A673 (cell line): ENCODE results near the gene ENO4. TPM values are rescaled to one million over a fixed set of nuclear protein-coding genes. Genes with fewer than 3 reads are reported as not detected.

Experiments used
- Bru-seq: library from RNA; stranded (reverse); fragments of 400-500 nt; gene quantifications from one replicate; lab custom pipeline; 2021; lab: Mats Ljungman, UMichigan
- BruChase-seq, 2 experiments: library from RNA; stranded (reverse); fragments of 400-500 nt; gene quantifications; one replicate each; lab custom pipeline; 2021; lab: Mats Ljungman, UMichigan
- BruUV-seq: library from RNA; stranded (reverse); fragments of 400-500 nt; replicated peaks from 2 replicates; lab custom pipeline; 2021; lab: Mats Ljungman, UMichigan
- CTCF ChIA-PET: fragments of 300-600 bp; sonication (Branson Sonifier 250); formaldehyde crosslinking; loops from one replicate; lab custom pipeline; 2022; ENCODE audit warnings: antibody characterized with exemption; lab: Charles Lee
- POLR2A ChIA-PET: fragments of 300-600 bp; sonication (Branson Sonifier 250); formaldehyde crosslinking; loops from one replicate; lab custom pipeline; 2022; ENCODE audit warnings: antibody characterized with exemption; ENCODE audit not compliant: low non-redundant PET; lab: Charles Lee
- DNase-seq: peaks from one replicate; pipeline ENCODE4 v3.0.0-alpha.2; 2015; ENCODE audit warnings: low spot score
- H3K27ac ChIP-seq: fragments of 200-600 bp; sonication (generic); 2 replicates; pipeline ENCODE4 v1.5.1; 2016; ENCODE audit warnings: mixed run types, low read depth, mild to moderate bottlenecking, mixed read lengths, antibody characterized with exemption, low read length; ENCODE audit not compliant: poor library complexity, severe bottlenecking
- H3K27me3 ChIP-seq: fragments of 200-600 bp; sonication (generic); replicated peaks from 2 replicates; pipeline ENCODE4 v1.6.1; 2017; ENCODE audit warnings: mixed run types, low read depth, mild to moderate bottlenecking, mixed read lengths, antibody characterized with exemption, low read length; ENCODE audit not compliant: insufficient read depth, poor library complexity
- H3K36me3 ChIP-seq: fragments of 200-600 bp; sonication (generic); 2 replicates; pipeline ENCODE4 v1.6.1; 2016; ENCODE audit warnings: mixed run types, mild to moderate bottlenecking, mixed read lengths, antibody characterized with exemption, low read length; ENCODE audit not compliant: insufficient read depth, poor library complexity, severe bottlenecking
- H3K4me1 ChIP-seq: fragments of 200-600 bp; sonication (generic); 2 replicates; pipeline ENCODE4 v1.6.1; 2017; ENCODE audit warnings: mixed run types, mild to moderate bottlenecking, mixed read lengths, antibody characterized with exemption, low read length; ENCODE audit not compliant: insufficient read depth, poor library complexity, severe bottlenecking
- H3K4me3 ChIP-seq: fragments of 200-600 bp; sonication (generic); 2 replicates; pipeline ENCODE4 v1.5.1; 2016; ENCODE audit warnings: low read depth, mixed run types, mild to moderate bottlenecking, mixed read lengths, low read length; ENCODE audit not compliant: poor library complexity, severe bottlenecking
- H3K9me3 ChIP-seq: fragments of 200-600 bp; sonication (generic); 2 replicates; pipeline ENCODE4 v1.6.1; 2016; ENCODE audit warnings: mixed run types, low read depth, mild to moderate bottlenecking, mixed read lengths, antibody characterized with exemption, low read length; ENCODE audit not compliant: poor library complexity, severe bottlenecking
- CTCF ChIP-seq: fragments of 300-800, 200-600 bp; sonication (generic); conservative IDR thresholded peaks from 2 replicates; pipeline ENCODE4 v1.5.1; 2017; ENCODE audit warnings: low read depth, mild to moderate bottlenecking, antibody characterized with exemption, low read length, moderate library complexity, mixed read lengths
- EZH2 ChIP-seq: fragments of 200-600 bp; sonication (generic); IDR thresholded peaks from 2 replicates; pipeline ENCODE4 v1.6.1; 2017; ENCODE audit warnings: borderline replicate concordance, low read depth, mild to moderate bottlenecking, mixed read lengths, antibody characterized with exemption, low read length; ENCODE audit not compliant: poor library complexity, severe bottlenecking
- intact Hi-C: fragments of 100-400 bp; cut with micrococcal nuclease; formaldehyde crosslinking; loops from one replicate; pipeline ENCODE4 v1.10.0; 2022; ENCODE audit not compliant: unreplicated experiment
- long read RNA-seq: library from polyadenylated mRNA; stranded (forward); transcript quantifications from one replicate; pipeline ENCODE4 v2.0.0, GENCODE V29; 2022
- total RNA-seq: library from RNA; stranded (reverse); gene quantifications from 2 replicates; pipeline ENCODE4 v1.2.3, GENCODE V29; 2021

Gene ENO4
- total RNA-seq (0.28 TPM in 2 replicates), Bru-seq, nascent RNA (percentile 27 among the genes with signal in this experiment), BruChase-seq, experiment 1, labeled RNA remaining after a 2-hour chase (percentile 26 among the genes with signal in this experiment), BruChase-seq, experiment 2, labeled RNA remaining after a 6-hour chase (percentile 19 among the genes with signal in this experiment)
- long read RNA-seq, partial matches to known transcripts, result 0 of 9 reads
- long read RNA-seq, other reads (novel, unspliced or antisense), result 9 of 9 reads

GRCh38 chr10:116849248-116850057 lies at the start of gene ENO4:
ENO4 (plus strand) TSS chr10:116849499; CDS start chr10:116849567, 68 bp downstream.
- Histone ChIP-seq H3K4me1 (peaks cover 17% of the 10 kb centered on the region), H3K36me3 (no peaks in the 10 kb centered on the region), H3K4me3 (peak within 1 kb of the TSS; percentile 67), H3K27me3 (no peaks in the 10 kb centered on the region), H3K9me3 (no peaks in the 10 kb centered on the region), H3K27ac (peak within 1 kb of the TSS; percentile 63)
- intact Hi-C loops, result no loop called here
- ChIA-PET POLR2A (interaction anchor here (0.6 kb wide), 1 partner anchor 9 kb away, joined by 3 read pairs; no protein-coding TSS in a partner anchor), CTCF (interaction anchor here (0.7 kb wide), 1 partner anchor 325 kb away, joined by 3 read pairs; no protein-coding TSS in a partner anchor)
- no peak for TF ChIP-seq EZH2
- no peak for TF ChIP-seq CTCF
- peak; percentile 93 for DNase-seq
- BruUV-seq, result TSS peak; percentile 87

GRCh38 chr10:116800286-116800929 lies 48.9 kb upstream of the ENO4 start:
- Histone ChIP-seq H3K27ac (peak overlapping the region; percentile 4), H3K36me3 (no peaks in the 10 kb centered on the region), H3K4me3 (no peak overlapping the region), H3K27me3 (no peaks in the 10 kb centered on the region), H3K9me3 (no peaks in the 10 kb centered on the region), H3K4me1 (peaks cover 24% of the 10 kb centered on the region)
- no TSS peak for BruUV-seq
- intact Hi-C loops, result no loop called here
- TF ChIP-seq CTCF, result no peak
- ChIA-PET POLR2A (no interaction called here), CTCF (interaction anchor here (0.6 to 1.1 kb wide), 3 partner anchors 9 to 375 kb away, joined by 3 to 5 read pairs (median 4); no protein-coding TSS in a partner anchor)
- no peak for DNase-seq

- Histone ChIP-seq H3K9me3 (no peaks in the 10 kb centered on the region), H3K36me3 (no peaks in the 10 kb centered on the region), H3K27me3 (no peaks in the 10 kb centered on the region), H3K4me1 (peaks cover 21% of the 10 kb centered on the region), H3K4me3 (no peak overlapping the region), H3K27ac (no peak overlapping the region)
- ChIA-PET POLR2A (no interaction called here), CTCF (interaction anchor here (1.1 kb wide), 1 partner anchor 8 kb away, joined by 3 read pairs; no protein-coding TSS in a partner anchor)
- no peak for DNase-seq
- TF ChIP-seq CTCF (no peak), EZH2 (no peak)
- intact Hi-C loops, result no loop called here
- no TSS peak for BruUV-seq
Observed at GRCh38 chr10:116801658-116802057, 47.6 kb upstream of the ENO4 start.
